HG02981 (cell line): Measurements from ENCODE around the gene SLC35B4.

Experiments used
- ATAC-seq: cut with Tn5 transposase; IDR thresholded peaks from one replicate; pipeline ENCODE4 v1.9.1; 2021; ENCODE audit warnings: mild to moderate bottlenecking, moderate library complexity; ENCODE audit not compliant: unreplicated experiment

Gene SLC35B4

GRCh38 chr7:134332892-134333291 is 16.2 kb upstream of the SLC35B4 start:
- no peak for ATAC-seq

- no peak for ATAC-seq
Measured at GRCh38 chr7:134331393-134331792, 14.7 kb upstream of the SLC35B4 start.

GRCh38 chr7:134330974-134331373 is 14.2 kb upstream of the SLC35B4 start:
- no peak for ATAC-seq

- ATAC-seq: no peak
Measured at GRCh38 chr7:134329614-134330346, 13.1 kb upstream of the SLC35B4 start.

- ATAC-seq: no peak
Measured at GRCh38 chr7:134328900-134329299, 12.2 kb upstream of the SLC35B4 start.

GRCh38 chr7:134327896-134328295 is 11.2 kb upstream of the SLC35B4 start:
- ATAC-seq: peak; percentile 93

GRCh38 chr7:134324107-134324506 is 7.4 kb upstream of the SLC35B4 start:
- ATAC-seq: no peak

- ATAC-seq: no peak
Measured at GRCh38 chr7:134320201-134320600, 3.5 kb upstream of the SLC35B4 start.

- ATAC-seq: no peak
Measured at GRCh38 chr7:134318443-134318842, 1.7 kb upstream of the SLC35B4 start.

- no peak for ATAC-seq
Measured at GRCh38 chr7:134317434-134317833, 704 bp upstream of the SLC35B4 start.

GRCh38 chr7:134315679-134316538 is 821 bp downstream of the SLC35B4 start:
- ATAC-seq: no peak

GRCh38 chr7:134313543-134313942 is 3.2 kb downstream of the SLC35B4 start:
- no peak for ATAC-seq

GRCh38 chr7:134312717-134313116 is 4.0 kb downstream of the SLC35B4 start:
- no peak for ATAC-seq

GRCh38 chr7:134311807-134312206 is 4.9 kb downstream of the SLC35B4 start:
- no peak for ATAC-seq

- ATAC-seq: no peak
Measured at GRCh38 chr7:134308548-134308947, 8.2 kb downstream of the SLC35B4 start.

- ATAC-seq: no peak
Measured at GRCh38 chr7:134307320-134307719, 9.4 kb downstream of the SLC35B4 start.

- no peak for ATAC-seq
Measured at GRCh38 chr7:134302120-134302519, 14.6 kb downstream of the SLC35B4 start.

- ATAC-seq: no peak
Measured at GRCh38 chr7:134301592-134301991, 15.1 kb downstream of the SLC35B4 start.

GRCh38 chr7:134300988-134301387 is 15.7 kb downstream of the SLC35B4 start:
- ATAC-seq: no peak

- peak; percentile 49 for ATAC-seq
Measured at GRCh38 chr7:134298902-134299683, 17.6 kb downstream of the SLC35B4 start.

- no peak for ATAC-seq
Measured at GRCh38 chr7:134297489-134297888, 19.2 kb downstream of the SLC35B4 start.
